ENCODE measurements around the gene ABCE1. TPM values are rescaled to one million over a fixed set of nuclear protein-coding genes. Genes with fewer than 3 reads are reported as not detected.

The ABCE1 gene
- total and polyA plus RNA-seq, 8 donors: 35.1 to 91.9 (median 78.6) TPM

DNA sequence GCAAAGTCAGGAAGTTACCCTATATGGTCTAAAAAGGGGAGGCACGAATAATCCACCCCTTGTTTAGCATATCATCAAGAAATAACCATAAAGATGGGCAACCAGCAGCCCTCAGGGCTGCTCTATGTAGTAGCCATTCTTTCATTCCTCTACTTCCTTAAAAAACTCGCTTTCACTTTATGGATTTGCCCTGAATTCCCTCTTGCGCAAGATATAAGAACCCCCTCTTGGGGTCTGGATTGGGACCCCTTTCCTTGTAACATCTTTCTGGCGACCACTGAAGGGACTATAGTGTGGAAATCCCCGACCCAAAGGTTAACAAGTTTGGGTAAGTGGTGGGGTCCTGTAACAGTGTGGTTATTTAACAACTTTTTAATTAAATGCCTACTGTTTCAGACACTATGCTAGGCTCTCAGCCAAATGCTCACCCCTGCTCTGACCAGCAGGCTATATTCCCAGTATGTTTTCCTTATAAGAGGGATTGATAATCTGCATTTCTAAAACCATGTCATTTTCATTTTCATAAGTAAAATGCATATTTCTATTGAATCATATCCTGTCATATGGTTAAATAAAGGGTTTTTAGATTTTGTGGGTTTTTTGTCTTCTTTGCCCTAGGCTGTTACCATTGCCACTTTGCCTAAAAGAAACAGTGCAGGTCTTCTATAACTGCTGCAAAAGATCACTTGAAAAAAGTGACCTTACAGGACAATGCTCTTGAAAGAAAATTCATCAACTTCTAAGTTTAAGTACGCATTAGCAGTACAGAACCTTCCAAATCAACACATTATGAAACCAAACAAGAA lies 41.6 kb upstream of the ABCE1 start:
- TF ChIP-seq, protein P1, sequence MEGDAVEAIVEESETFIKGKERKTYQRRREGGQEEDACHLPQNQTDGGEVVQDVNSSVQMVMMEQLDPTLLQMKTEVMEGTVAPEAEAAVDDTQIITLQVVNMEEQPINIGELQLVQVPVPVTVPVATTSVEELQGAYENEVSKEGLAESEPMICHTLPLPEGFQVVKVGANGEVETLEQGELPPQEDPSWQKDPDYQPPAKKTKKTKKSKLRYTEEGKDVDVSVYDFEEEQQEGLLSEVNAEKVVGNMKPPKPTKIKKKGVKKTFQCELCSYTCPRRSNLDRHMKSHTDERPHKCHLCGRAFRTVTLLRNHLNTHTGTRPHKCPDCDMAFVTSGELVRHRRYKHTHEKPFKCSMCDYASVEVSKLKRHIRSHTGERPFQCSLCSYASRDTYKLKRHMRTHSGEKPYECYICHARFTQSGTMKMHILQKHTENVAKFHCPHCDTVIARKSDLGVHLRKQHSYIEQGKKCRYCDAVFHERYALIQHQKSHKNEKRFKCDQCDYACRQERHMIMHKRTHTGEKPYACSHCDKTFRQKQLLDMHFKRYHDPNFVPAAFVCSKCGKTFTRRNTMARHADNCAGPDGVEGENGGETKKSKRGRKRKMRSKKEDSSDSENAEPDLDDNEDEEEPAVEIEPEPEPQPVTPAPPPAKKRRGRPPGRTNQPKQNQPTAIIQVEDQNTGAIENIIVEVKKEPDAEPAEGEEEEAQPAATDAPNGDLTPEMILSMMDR (IDR thresholded peaks at IDR 0.05): no peak
- Histone ChIP-seq H3K27ac (no peak overlapping the region), H3K4me3 (no peak overlapping the region), H3K27me3 (no peaks in the 10 kb centered on the region), H3K4me1 (no peaks in the 10 kb centered on the region), H3K36me3 (peaks cover 0 to 3% of the 10 kb centered on the region in 2 donors), H3K9me3 (no peaks in the 10 kb centered on the region)
- no peak for DNase-seq
- intact Hi-C loops (cut with DNase I): no loop called here
- no peak for ATAC-seq

DNA sequence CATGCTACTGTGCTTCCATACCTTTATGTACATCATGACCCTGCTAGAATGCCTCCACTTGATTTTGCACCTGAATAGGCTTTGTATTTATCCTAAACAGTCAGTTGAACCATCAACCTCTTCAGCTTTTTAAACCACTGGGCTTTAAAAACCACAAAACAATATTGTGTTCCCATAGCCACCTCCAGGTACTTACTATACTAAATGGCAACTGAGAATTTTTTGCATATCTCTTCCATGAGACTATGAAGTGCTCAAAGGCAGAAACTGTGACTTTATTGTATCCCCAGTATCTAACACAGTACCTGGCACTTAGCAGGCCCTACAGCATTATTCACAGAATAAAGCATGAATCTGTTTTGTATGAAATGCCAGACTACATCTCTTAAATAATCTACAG lies 39.9 kb upstream of the ABCE1 start:
- peak; percentile 24 for ATAC-seq
- Histone ChIP-seq H3K9me3 (no peaks in the 10 kb centered on the region), H3K4me3 (no peak overlapping the region), H3K4me1 (no peaks in the 10 kb centered on the region), H3K27me3 (no peaks in the 10 kb centered on the region), H3K27ac (no peak overlapping the region), H3K36me3 (peaks cover 0 to 3% of the 10 kb centered on the region in 2 donors)
- no peak for DNase-seq
- intact Hi-C loops (cut with DNase I): no loop called here
- TF ChIP-seq, protein P1 (IDR thresholded peaks at IDR 0.05): no peak

DNA sequence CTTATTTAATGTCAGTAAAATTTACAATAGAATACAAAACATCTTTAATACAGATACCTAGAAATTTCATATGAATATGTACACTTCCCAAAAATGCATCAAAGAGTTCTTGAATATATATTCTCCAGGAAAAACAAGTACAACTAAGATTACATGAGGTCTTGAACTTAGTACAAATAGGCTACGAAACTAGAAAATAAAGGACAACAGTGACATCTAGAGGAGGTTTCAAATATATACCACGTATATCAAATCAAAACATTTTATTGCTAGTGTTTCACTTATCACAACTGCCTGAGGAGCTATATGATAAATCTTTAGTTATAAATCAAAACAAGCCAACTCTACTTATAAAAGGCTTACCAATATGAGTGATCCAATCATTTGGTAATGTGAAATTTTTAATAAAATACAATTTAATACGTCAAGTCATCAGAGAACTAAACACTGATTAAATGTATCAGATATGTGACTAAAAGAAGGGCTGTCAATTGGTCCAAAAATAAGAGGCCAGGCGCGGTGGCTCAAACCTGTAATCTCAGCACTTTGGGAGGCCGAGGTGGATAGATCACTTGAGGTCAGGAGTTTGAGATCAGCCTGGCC lies 36.7 kb upstream of the ABCE1 start:
- no peaks in the 10 kb centered on the region for H3K9me3 ChIP-seq
- H3K36me3 ChIP-seq: no peaks in the 10 kb centered on the region
- DNase-seq (peak in 2 of 4 donors; percentile 46 to 62), ATAC-seq (peak; percentile 86)
- TF ChIP-seq, protein P1 (IDR thresholded peaks at IDR 0.05): peak; percentile 33 to 47
- H3K4me1 ChIP-seq: peaks cover 0 to 5% of the 10 kb centered on the region in 2 donors
- intact Hi-C loops (cut with DNase I): loop anchor here in 1 of 2 donors (10.0 kb wide), 1 partner anchor 887 kb away; no protein-coding TSS in a partner anchor
- H3K27ac ChIP-seq: no peak overlapping the region
- no peaks in the 10 kb centered on the region for H3K27me3 ChIP-seq
- H3K4me3 ChIP-seq: no peak overlapping the region

DNA sequence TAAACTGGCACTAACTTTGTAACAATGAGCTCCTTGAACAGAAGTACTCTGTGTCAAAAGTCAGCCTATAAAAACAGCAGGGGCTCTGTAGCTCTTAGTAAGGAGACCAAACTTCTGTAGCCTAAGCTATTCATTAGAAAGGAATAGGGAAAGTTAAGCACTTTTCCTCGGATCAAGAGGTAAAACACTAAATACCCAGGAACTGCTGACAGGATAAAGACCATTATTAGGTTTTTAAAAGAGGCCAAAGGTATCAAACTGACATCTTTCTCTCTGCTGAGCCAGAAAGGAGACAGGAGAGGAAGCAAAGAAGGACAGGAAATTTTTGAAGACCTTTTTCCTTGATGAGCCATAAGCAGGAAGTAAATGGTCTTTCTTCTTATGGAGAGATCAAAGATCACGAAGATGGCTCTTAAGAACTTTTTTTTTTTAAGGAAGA lies 32.0 kb upstream of the ABCE1 start:
- DNase-seq (peak in 1 of 4 donors; percentile 7), ATAC-seq (peak; percentile 68)
- intact Hi-C loops (cut with DNase I): loop anchor here in 1 of 2 donors (10.0 kb wide), 1 partner anchor 891 kb away; no protein-coding TSS in a partner anchor
- H3K9me3 ChIP-seq: no peaks in the 10 kb centered on the region
- H3K4me1 ChIP-seq: peaks cover 0 to 6% of the 10 kb centered on the region in 2 donors
- H3K4me3 ChIP-seq: no peak overlapping the region
- no peaks in the 10 kb centered on the region for H3K36me3 ChIP-seq
- no peak overlapping the region for H3K27ac ChIP-seq
- TF ChIP-seq, protein P1 (IDR thresholded peaks at IDR 0.05): no peak
- H3K27me3 ChIP-seq: no peaks in the 10 kb centered on the region

DNA sequence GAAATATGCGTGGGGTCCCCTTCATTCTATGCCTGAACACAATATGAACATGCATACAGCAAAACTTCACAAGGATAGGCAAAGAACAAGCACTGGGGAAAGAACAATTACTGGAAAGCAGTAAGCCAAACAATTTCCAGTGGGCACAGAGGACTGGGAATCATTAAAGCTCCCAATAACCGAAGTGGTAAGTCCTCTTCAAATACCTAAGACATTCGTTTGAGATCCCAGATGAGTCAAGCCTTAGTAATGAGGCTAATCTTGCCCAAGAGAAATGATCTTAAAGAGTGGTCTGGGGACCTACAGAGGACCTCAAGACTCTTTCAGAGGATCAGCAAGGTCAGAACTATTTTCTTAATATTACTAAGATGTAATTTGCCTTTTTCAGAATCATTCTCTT lies 28.8 kb upstream of the ABCE1 start:
- peaks cover 0 to 6% of the 10 kb centered on the region in 2 donors for H3K4me1 ChIP-seq
- no peaks in the 10 kb centered on the region for H3K9me3 ChIP-seq
- TF ChIP-seq, protein P1 (IDR thresholded peaks at IDR 0.05): no peak
- no peak for ATAC-seq
- no peaks in the 10 kb centered on the region for H3K36me3 ChIP-seq
- no peak for DNase-seq
- intact Hi-C loops (cut with DNase I): loop anchor here in 1 of 2 donors (10.0 kb wide), 1 partner anchor 895 kb away; no protein-coding TSS in a partner anchor
- no peaks in the 10 kb centered on the region for H3K27me3 ChIP-seq
- no peak overlapping the region for H3K4me3 ChIP-seq
- no peak overlapping the region for H3K27ac ChIP-seq
